Neural cell (in vitro differentiated cells): ENCODE measurements around the gene MAPK8. TPM values are rescaled to one million over a fixed set of nuclear protein-coding genes. Genes with fewer than 3 reads are reported as not detected.
"Not testable (repeated sequence)": the region's sequence is repeated elsewhere in the genome, so short reads cannot be mapped to it uniquely, and the experiment has no call there.

ENCODE experiments used
- H2AFZ ChIP-seq: fragments of 200-600, 300-800 bp; sonication (generic), shearing (Covaris generic); 2 replicates; pipeline ENCODE4 v1.6.0; 2014; ENCODE audit warnings: low read depth, mild to moderate bottlenecking, antibody characterized with exemption, low read length, moderate library complexity
- H3F3A ChIP-seq: fragments of 200-600 bp; shearing (Covaris generic); 2 replicates; pipeline ENCODE4 v1.6.1; 2016; ENCODE audit warnings: mild to moderate bottlenecking, moderate library complexity, mixed read lengths, antibody characterized with exemption, low read length; ENCODE audit not compliant: insufficient read depth, poor library complexity, severe bottlenecking
- H3K27ac ChIP-seq: fragments of 200-600, 300-800 bp; sonication (generic), shearing (Covaris generic); 2 replicates; pipeline ENCODE4 v1.5.1; 2014; ENCODE audit warnings: mild to moderate bottlenecking, low read length, moderate library complexity
- H3K27me3 ChIP-seq: fragments of 300-800, 200-600 bp; sonication (generic), shearing (Covaris generic); 2 replicates; pipeline ENCODE4 v1.6.0; 2014; ENCODE audit warnings: mild to moderate bottlenecking, low read depth, low read length, moderate library complexity; ENCODE audit not compliant: insufficient read depth
- H3K36me3 ChIP-seq: fragments of 300-800, 200-600 bp; sonication (generic), shearing (Covaris generic); 2 replicates; pipeline ENCODE4 v1.5.1; 2014; ENCODE audit warnings: mild to moderate bottlenecking, antibody characterized with exemption, low read length, moderate library complexity; ENCODE audit not compliant: insufficient read depth
- H3K4me2 ChIP-seq: fragments of 300-800, 200-600 bp; sonication (generic), shearing (Covaris generic); 2 replicates; pipeline ENCODE4 v1.6.0; 2014; ENCODE audit warnings: mild to moderate bottlenecking, low read length
- H3K4me3 ChIP-seq: fragments of 300-800, 200-600 bp; sonication (generic), shearing (Covaris generic); 2 replicates; pipeline ENCODE4 v1.5.1; 2014; ENCODE audit warnings: mild to moderate bottlenecking, low read length, moderate library complexity
- H3K79me2 ChIP-seq: fragments of 200-600 bp; shearing (Covaris generic); replicated peaks from 2 replicates; pipeline ENCODE4 v1.6.0; 2014; ENCODE audit warnings: mild to moderate bottlenecking, low read length, moderate library complexity; ENCODE audit not compliant: insufficient read depth
- H3K9ac ChIP-seq: fragments of 300-800, 200-600 bp; sonication (generic), shearing (Covaris generic); 2 replicates; pipeline ENCODE4 v1.6.1; 2016; ENCODE audit warnings: mild to moderate bottlenecking, low read length, mixed read lengths
- H3K9me2 ChIP-seq: fragments of 200-600 bp; shearing (Covaris generic); 2 replicates; pipeline ENCODE4 v1.6.1; 2016; ENCODE audit warnings: mild to moderate bottlenecking, low read length, mixed read lengths; ENCODE audit not compliant: insufficient read depth
- H3K9me3 ChIP-seq: fragments of 200-600, 300-800 bp; sonication (generic), shearing (Covaris generic); 2 replicates; pipeline ENCODE4 v1.6.1; 2016; ENCODE audit warnings: mild to moderate bottlenecking, mixed run types, low read length, moderate library complexity, mixed read lengths
- H4K20me1 ChIP-seq: fragments of 200-600 bp; shearing (Covaris generic); 2 replicates; pipeline ENCODE4 v1.6.1; 2016; ENCODE audit warnings: mild to moderate bottlenecking, mixed run types; ENCODE audit not compliant: insufficient read depth
- MXI1 ChIP-seq: fragments of 450-650 bp; conservative IDR thresholded peaks from 2 replicates; pipeline ENCODE4 v1.6.1; 2014; ENCODE audit warnings: antibody characterized with exemption, mild to moderate bottlenecking; ENCODE audit not compliant: poor library complexity, severe bottlenecking
- RAD21 ChIP-seq: fragments of 450-650 bp; conservative IDR thresholded peaks from 2 replicates; pipeline ENCODE4 v1.6.1; 2014; ENCODE audit warnings: antibody characterized with exemption, mild to moderate bottlenecking, moderate library complexity
- SMC3 ChIP-seq: fragments of 450-650 bp; conservative IDR thresholded peaks from 2 replicates; pipeline ENCODE4 v1.6.1; 2014; ENCODE audit warnings: antibody characterized with exemption, mild to moderate bottlenecking, moderate library complexity; ENCODE audit not compliant: poor library complexity
- polyA plus RNA-seq: library from polyadenylated mRNA; depleted of rRNA; stranded (reverse); fragments of >200 nt; gene quantifications from 2 replicates; pipeline ENCODE4 v1.2.3, GENCODE V29; 2014
- TF ChIP-seq, protein P1 (sequence below): fragments of 450-650 bp; IDR thresholded peaks from 2 replicates; pipeline ENCODE4 v1.5.1; 2014; ENCODE audit warnings: antibody characterized with exemption, mild to moderate bottlenecking, moderate library complexity; ENCODE audit not compliant: poor library complexity, severe bottlenecking

Gene MAPK8
- polyA plus RNA-seq, 1 donor from 2014 or later, result 187 TPM

DNA sequence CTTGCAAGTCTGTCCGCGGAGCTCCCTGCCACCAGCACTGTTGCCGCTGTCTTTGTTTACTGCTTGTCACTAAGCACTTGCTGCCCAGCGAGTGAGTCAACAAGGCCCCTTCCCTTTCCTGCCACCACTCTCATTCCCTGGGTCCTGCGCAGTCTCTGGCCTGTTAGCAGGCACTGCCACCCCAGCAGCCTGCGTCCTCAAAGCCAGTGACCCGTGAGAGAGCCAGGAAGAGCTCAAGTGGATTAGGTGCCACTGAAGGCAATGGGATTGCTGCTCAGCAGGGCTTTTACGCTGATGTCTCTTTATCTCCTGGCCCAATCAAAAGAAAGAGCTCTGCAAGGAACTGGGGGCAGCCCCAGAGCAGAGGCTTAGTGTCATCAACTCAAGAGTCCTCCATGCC, 31.8 kb upstream of the MAPK8 start, which contains the start of gene FRMPD2:
Gene FRMPD2 (minus strand): TSS at position 61 of the 400 bp plus-strand sequence. CDS start 129 bp downstream, outside the sequence.
- no peak within 1 kb of the TSS for H3K4me2 ChIP-seq
- no peak within 1 kb of the TSS for H3K27ac ChIP-seq
- no peaks in the 10 kb centered on the region for H3K36me3 ChIP-seq
- no peaks in the 10 kb centered on the region for H3K9me3 ChIP-seq
- no peaks in the 10 kb centered on the region for H3K79me2 ChIP-seq
- TF ChIP-seq, protein P1, sequence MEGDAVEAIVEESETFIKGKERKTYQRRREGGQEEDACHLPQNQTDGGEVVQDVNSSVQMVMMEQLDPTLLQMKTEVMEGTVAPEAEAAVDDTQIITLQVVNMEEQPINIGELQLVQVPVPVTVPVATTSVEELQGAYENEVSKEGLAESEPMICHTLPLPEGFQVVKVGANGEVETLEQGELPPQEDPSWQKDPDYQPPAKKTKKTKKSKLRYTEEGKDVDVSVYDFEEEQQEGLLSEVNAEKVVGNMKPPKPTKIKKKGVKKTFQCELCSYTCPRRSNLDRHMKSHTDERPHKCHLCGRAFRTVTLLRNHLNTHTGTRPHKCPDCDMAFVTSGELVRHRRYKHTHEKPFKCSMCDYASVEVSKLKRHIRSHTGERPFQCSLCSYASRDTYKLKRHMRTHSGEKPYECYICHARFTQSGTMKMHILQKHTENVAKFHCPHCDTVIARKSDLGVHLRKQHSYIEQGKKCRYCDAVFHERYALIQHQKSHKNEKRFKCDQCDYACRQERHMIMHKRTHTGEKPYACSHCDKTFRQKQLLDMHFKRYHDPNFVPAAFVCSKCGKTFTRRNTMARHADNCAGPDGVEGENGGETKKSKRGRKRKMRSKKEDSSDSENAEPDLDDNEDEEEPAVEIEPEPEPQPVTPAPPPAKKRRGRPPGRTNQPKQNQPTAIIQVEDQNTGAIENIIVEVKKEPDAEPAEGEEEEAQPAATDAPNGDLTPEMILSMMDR, result no peak
- TF ChIP-seq SMC3 (no peak), RAD21 (no peak), MXI1 (no peak)
- H3F3A ChIP-seq, result no peaks in the 10 kb centered on the region
- no peak within 1 kb of the TSS for H3K9ac ChIP-seq
- no peaks in the 10 kb centered on the region for H3K27me3 ChIP-seq
- no peak within 1 kb of the TSS for H2AFZ ChIP-seq
- H3K9me2 ChIP-seq, result no peaks in the 10 kb centered on the region
- no peak within 1 kb of the TSS for H3K4me3 ChIP-seq
- H4K20me1 ChIP-seq, result no peaks in the 10 kb centered on the region

DNA sequence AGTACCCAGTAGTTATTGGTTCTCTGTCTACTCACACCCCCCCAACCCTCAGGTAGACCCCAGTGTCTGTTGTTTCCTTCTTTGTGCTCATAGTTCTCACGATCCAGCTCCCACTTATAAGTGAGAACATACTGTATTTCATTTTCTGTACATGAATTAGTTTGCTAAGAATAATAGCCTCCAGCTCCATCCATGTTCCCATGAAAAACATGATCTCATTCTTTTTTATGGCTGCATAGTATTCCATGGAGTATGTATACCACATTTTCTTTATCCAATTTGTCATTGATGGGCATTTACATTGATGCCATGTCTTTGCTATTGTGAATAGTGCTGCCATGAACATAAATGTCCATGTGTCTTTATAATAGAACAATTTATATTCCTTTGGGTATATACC, 29.4 kb upstream of the MAPK8 start:
- H3F3A ChIP-seq, result no peaks in the 10 kb centered on the region
- H3K9ac ChIP-seq, result no peak overlapping the region
- no peaks in the 10 kb centered on the region for H3K36me3 ChIP-seq
- H3K9me3 ChIP-seq, result no peaks in the 10 kb centered on the region
- H3K27ac ChIP-seq, result no peak overlapping the region
- no peak overlapping the region for H3K4me3 ChIP-seq
- no peak overlapping the region for H3K4me2 ChIP-seq
- TF ChIP-seq, protein P1, result no peak
- no peak for TF ChIP-seq SMC3
- no peak for TF ChIP-seq MXI1
- H3K27me3 ChIP-seq, result no peaks in the 10 kb centered on the region
- no peak overlapping the region for H2AFZ ChIP-seq
- no peaks in the 10 kb centered on the region for H3K79me2 ChIP-seq
- H4K20me1 ChIP-seq, result no peaks in the 10 kb centered on the region
- no peaks in the 10 kb centered on the region for H3K9me2 ChIP-seq

DNA sequence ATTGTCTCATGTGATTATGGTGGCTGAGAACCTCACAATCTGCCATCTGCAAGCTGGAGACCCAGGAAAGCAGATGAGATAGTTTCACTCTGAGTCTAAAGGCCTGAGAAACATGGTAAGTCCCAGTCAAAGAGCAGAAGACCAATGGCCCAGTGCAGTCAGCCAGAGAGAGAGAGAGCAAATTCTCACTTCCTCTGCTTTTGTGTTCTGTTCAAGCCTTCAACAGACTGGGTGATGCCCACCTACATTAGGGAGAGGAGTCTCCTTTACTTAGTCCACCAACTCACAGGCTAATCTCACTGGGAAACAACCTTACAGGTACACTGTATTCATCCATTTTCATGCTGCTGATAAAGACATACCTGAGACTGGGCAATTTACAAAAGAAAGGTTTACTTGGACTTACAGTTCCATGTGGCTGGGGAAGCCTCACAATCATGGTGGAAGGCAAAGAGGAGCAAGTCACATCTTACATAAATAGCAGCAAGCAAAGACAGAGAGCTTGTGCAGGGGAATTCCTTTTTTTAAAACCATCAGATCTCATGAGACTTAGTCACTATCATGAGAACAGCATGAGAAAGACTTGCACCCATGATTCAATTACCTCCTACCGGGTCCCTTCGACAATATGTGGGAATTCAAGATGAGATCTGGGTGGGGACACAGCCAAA, 27.3 kb upstream of the MAPK8 start:
- H3K9ac ChIP-seq, result no peak overlapping the region
- no peaks in the 10 kb centered on the region for H3K9me2 ChIP-seq
- no peaks in the 10 kb centered on the region for H3K36me3 ChIP-seq
- no peak overlapping the region for H3K27ac ChIP-seq
- no peaks in the 10 kb centered on the region for H3K9me3 ChIP-seq
- no peaks in the 10 kb centered on the region for H3K27me3 ChIP-seq
- TF ChIP-seq SMC3, result no peak
- TF ChIP-seq, protein P1, result no peak
- H3K4me2 ChIP-seq, result no peak overlapping the region
- H4K20me1 ChIP-seq, result no peaks in the 10 kb centered on the region
- no peaks in the 10 kb centered on the region for H3F3A ChIP-seq
- no peak overlapping the region for H3K4me3 ChIP-seq
- no peaks in the 10 kb centered on the region for H3K79me2 ChIP-seq
- H2AFZ ChIP-seq, result no peak overlapping the region

DNA sequence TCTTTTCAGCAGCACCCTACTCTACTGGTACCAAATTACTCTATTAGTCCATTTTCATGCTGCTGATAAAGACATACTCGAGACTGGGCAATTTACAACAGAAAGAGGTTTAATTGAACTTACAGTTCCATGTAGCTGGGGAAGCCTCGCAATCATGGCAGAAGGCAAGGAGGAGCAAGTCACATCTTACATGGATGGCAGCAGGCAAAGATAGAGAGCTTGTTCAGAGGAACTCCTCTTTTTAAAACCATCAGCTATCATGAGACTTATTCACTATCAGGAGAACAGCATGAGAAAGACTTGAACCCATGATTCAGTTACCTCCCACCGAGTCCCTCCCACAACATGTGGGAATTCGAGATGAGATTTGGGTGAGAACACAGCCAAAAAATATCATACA, 24.8 kb upstream of the MAPK8 start:
- not testable (repeated sequence) for H3K27ac ChIP-seq

More for the DNA sequence above, 24.8 kb upstream of the MAPK8 start:
- not testable (repeated sequence) for H3K9me2 ChIP-seq, H3K79me2 ChIP-seq, H3F3A ChIP-seq, H3K9me3 ChIP-seq, H2AFZ ChIP-seq, H4K20me1 ChIP-seq, H3K4me2 ChIP-seq, H3K27me3 ChIP-seq, H3K36me3 ChIP-seq, H3K9ac ChIP-seq, H3K4me3 ChIP-seq
